NCI-H1417 (cell line): ENCODE measurements around the gene CECR2.

Source experiments
- DNase-seq, 3 experiments: peaks; one replicate each; lab custom pipeline; 2025; lab: John Stamatoyannopoulos, UW

CECR2 gene

DNA sequence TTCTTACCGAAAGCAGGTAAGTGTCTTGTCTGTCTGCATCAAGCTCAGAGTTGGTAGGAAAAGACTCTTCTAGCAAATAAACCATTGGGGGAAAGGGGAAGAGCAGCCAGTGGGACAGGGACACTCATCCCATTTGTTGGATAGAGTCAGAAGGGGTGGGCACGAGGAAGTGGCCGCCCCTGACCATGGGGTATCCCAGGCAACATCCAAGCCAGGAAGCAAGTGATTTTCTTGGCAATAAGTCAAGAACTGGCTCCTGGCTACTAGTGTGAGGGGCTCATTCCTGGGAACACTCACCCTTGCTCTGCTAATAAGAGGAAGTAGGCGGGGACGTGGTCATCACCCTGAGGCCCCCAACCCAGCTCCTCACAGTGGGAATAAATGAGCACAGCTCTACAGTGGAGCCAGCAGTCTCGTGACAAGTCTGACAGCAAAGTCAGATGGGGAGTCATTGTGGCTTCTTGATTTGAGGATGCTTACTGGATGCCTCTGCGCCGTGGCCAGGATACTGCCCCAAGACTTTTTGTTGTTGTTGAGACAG is 200.8 kb downstream of the CECR2 start:
- DNase-seq = peak in 1 of 3 experiments; percentile 32

- no peak for DNase-seq
Observed at GRCh38 chr22:17570851-17571631, 201.8 kb downstream of the CECR2 start.

DNA sequence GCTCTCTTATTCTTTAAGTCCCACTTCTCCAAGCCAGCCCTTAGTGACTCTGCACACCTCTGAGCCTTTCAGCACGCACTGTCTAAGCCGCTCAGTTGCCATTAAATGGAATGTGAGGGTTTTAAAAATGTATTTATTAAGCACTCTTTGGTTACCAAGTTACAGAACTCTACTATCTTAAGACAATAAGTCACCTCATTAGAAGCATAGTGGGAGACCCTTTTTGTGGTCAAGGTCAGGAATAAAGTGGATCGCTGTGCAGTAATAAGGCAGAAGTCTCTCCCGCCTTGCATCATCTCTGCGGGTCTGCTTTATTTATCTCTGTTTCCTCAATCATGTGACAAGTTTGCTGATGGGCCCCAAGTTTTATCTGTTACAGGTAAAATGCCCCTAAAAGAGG is 205.9 kb downstream of the CECR2 start:
- no peak for DNase-seq

DNA sequence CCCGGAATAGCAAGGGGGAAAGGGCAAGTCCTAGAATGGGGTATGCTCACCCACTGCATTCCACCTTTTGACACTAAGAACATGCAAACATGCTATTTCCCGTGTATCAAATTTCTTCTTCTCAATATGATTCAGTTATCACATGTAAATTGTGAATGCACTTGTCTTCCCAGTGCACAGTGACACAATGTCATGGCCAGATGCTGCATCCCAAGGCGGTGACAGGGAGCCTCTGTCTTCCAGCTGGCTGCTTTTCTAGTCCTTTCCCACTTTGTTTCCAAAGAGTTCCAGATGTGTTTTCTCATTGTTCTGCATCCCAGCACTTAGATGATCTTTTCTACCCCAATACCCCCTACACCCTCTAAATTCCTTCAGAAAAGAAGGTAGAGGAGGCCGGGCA is 206.4 kb downstream of the CECR2 start:
- no peak for DNase-seq

DNA sequence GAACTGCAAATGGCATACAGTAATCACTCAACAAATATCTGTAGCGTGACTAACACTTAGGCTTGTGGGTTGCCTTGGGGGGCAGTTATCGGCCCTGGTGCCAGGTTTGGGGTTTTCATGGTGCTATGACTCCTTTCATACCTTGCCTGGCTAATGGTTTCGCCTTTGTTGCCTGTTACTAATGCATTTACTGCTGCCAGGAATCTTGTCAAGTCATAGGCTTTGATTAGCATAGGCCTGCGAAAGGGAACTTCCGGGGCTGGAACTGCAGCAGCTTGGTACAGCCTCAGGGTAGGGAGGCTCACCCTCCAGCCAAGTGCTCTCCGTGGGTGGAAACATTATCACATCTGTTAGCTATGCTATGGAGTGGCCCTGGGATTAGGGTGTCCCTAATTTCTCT is 207.2 kb downstream of the CECR2 start:
- DNase-seq = no peak

DNA sequence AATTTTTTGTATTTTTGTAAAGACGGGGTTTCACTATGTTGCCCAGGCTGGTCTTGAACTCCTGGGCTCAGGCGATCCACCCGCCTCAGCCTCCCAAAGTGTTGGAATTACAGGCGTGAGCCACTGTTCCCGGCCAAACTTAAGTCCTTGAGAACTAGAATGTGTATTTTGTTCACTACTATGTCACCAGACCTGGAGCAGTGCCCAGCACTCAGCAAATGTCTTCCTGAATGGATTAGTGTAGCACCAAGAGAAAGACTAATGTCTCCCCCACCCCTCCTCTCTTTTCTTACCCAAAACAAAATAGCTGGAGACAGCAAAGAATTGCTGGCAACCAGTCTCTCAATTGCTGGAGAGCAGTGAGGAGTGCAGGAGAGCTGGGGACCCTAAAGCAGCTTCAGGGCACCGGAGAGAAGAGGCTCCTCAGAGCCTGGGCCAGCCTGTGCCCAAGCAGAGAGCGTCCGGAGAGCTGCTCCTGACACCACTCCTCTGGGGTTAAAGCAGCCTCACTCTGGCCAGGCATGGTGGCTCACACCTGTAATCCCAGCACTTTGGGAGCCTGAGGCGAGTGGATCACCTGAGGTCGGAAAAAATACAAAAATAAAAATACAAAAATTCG is 209.0 kb downstream of the CECR2 start:
- no peak for DNase-seq

DNA sequence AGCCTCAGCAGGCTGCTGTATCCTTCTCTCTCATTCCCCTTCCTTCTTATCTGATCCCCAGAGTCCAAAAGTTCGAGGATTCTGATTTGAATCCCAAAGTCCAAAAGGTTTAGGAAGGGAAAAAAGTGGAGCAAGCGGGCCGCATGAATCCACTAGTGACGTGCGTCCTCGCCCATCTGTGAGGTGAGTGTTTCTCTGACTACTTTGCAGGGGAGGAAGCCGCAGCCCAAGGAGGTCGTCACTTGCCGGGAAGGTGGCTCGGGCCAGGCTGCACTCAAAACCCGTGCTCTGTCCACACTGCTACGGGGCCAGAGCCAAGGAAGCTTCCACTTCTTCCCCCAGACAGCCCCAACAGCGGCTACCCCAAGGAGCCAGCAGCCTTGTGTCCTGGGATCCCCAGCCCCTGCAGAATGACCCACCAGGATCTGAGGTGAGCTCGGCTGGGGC is 210.3 kb downstream of the CECR2 start:
- DNase-seq = no peak

DNA sequence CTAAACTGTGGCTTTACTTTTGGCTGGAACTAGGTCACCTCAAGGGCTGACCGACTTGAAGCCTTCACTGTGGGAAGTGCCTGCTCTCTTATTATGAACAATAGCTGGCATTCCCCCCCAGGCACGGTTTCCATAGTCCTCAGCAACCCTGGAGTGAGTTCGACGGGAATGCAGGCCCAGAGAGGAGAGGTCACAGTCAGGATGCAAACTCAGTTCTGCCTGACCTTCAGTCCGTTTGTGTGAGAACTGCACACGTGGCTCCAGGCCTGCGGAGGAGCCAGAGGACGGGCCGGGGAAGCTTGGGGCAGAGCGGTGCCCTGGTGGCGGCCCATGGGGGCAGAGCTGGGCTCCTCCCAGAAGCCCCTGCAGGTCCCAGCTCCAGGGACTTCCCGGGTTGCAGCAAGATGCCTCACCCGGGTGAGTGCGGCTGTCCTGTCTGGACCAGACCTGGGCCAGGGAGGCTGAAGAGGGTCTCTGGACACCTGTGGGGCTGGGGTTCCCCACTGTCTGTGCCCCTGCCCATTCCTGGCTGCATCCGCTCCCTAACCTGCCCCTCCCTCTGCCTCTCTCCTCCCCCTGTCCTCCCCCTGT is 211.3 kb downstream of the CECR2 start:
- no peak for DNase-seq

- no peak for DNase-seq
Observed at GRCh38 chr22:17581056-17581455, 211.8 kb downstream of the CECR2 start.

GRCh38 chr22:17581631-17582030 is 212.4 kb downstream of the CECR2 start:
- DNase-seq = no peak

GRCh38 chr22:17583151-17583550 is 213.9 kb downstream of the CECR2 start:
- no peak for DNase-seq

- DNase-seq = no peak
Observed at GRCh38 chr22:17586831-17587440, 217.7 kb downstream of the CECR2 start.

DNA sequence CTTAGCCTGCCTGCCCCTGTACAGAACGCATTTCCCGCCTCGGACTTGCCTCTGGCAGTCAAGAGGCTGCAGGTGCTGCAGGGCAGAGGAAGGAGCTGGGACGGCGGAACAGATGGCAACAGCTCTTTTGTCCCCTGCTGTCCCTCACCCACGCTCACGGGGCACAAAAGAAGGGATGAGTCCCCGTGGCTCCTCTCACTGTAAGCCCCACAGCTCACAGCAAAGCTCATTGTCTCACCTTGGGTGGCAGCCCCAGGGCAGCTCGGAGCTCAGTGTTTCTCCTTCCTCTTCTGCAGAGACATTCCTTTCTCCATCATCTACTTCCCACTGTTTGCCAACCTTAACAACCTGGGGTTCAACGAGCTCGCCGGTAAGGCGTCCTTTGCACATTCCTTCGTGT is 218.4 kb downstream of the CECR2 start:
- DNase-seq = peak in 1 of 3 experiments; percentile 29

DNA sequence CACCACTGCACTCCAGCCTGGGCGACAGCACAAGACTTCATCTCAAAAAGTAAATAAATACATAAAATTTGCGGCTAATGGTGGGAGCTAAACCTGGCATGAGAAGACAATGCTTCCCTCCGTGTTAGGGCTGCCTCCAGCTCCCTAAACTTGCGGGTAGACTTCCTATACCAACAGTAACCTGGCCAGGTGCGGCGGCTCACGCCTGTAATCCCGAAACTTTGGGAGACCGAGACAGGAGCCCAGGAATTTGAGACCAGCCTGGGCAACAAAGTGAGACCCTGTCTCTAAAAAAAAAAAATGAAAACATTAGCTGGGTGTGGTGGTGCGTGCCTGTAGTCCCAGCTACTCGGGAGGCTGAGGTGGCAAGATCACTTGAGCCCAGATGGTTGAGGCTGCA is 219.3 kb downstream of the CECR2 start:
- no peak for DNase-seq

DNA sequence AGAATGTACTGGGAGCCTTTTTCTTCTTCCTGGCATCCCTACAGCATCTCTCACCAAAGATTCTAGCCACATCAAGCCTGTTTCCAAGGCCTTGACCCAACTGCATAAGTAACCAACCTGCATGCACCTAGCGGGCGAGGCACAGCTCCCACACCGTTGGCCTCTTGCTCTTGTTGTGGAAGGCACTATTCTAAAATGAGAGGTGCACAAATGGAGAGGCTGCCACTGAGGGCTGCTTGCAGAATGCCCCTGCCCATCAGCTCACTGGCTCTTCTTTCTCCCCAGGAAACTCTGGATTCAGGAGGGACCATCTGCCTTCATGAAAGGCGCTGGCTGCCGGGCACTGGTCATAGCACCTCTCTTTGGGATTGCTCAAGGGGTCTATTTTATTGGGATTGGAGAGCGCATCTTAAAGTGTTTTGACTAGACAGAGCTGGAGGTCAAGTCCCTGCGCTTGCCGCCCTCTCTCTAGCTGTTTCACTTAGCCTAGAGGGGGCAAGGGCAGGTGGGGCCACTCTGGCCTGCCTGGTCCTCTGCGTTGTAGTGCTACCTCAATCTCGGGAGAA is 220.6 kb downstream of the CECR2 start:
- no peak for DNase-seq

DNA sequence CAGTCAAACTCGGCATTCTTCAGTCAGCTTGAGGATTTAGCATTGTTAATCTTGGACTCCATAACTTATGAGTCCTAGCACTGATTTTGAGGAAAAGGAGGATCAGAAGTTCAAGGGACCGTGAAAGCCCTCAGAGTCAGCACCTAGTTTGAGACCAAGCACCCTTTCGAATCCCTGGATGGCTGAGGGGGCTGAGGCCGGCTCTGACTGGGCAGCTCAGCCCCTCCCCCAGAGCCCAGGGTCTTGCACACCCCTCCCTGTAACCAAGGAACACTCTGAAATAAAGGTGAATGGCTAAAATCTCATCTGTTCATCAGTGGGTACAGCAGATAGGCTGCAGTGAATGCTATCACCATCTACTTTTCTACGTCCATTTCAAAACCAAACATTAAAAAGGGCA is 221.3 kb downstream of the CECR2 start:
- no peak for DNase-seq

GRCh38 chr22:17592201-17592600 is 222.9 kb downstream of the CECR2 start:
- no peak for DNase-seq

- DNase-seq = no peak
Observed at GRCh38 chr22:17596226-17596625, 227.0 kb downstream of the CECR2 start.

DNA sequence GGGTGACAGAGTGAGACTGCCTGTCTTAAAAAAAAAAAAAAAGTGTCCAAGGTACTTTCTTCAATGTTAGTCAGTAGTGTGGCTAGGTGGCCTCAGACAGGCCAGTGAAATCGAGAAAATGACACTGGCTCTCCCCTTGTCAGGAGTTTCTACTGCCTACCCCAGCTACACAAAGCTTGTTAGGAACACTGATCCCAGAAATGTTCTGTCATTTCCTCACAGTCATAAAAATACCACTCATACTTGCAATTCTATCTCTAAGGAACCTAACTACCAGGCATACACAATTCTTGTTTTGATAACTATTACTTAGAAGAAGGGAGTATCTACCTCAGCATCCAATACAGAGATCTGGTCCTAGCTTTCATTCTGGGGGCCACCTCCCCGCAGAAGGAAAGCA is 228.0 kb downstream of the CECR2 start:
- no peak for DNase-seq

GRCh38 chr22:17598318-17598717 is 229.1 kb downstream of the CECR2 start:
- no peak for DNase-seq

GRCh38 chr22:17601031-17601430 is 231.8 kb downstream of the CECR2 start:
- no peak for DNase-seq

DNA sequence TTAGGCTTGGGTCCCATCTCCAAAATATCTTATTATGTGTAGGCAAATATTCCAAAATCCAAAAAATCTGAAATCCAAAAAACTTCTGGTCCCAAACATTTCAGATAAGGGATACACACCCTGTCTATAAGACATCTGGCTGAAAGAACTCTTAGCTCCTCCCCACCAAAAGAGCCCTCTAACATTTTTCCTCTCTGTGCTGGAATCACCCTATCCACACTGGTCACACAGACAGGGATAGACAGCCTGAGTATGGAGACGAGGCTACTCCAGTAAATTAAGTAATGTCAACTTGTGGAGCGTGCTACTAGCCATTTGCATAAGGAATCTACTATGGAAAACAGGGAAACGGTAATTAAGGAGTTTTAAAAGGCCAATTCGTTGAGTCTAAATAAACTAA is 234.4 kb downstream of the CECR2 start:
- no peak for DNase-seq
